Parathyroid adenoma (tissue), 2 donors: ENCODE measurements around the gene PLCH2.

Source experiments
- H2AFZ ChIP-seq: fragments of 300-600 bp; sonication (generic); one replicate; pipeline ENCODE4 v1.7.0; 2017; ENCODE audit warnings: antibody characterized with exemption, mild to moderate bottlenecking
- H3K27ac ChIP-seq: fragments of 300-600 bp; sonication (generic); one replicate; pipeline ENCODE4 v1.7.0; 2017
- H3K27me3 ChIP-seq: fragments of 300-600 bp; sonication (generic); one replicate; pipeline ENCODE4 v1.7.0; 2017; ENCODE audit warnings: low read length; ENCODE audit not compliant: control insufficient read depth, insufficient read depth
- H3K36me3 ChIP-seq: fragments of 300-600 bp; sonication (generic); one replicate; pipeline ENCODE4 v1.7.0; 2017; ENCODE audit warnings: low read length; ENCODE audit not compliant: control insufficient read depth, insufficient read depth
- H3K4me1 ChIP-seq: fragments of 300-600 bp; sonication (generic); one replicate; pipeline ENCODE4 v1.7.0; 2017; ENCODE audit warnings: control low read depth
- H3K4me2 ChIP-seq: fragments of 300-600 bp; sonication (generic); one replicate; pipeline ENCODE4 v1.7.0; 2017; ENCODE audit warnings: low read length
- H3K4me3 ChIP-seq: fragments of 300-600 bp; sonication (generic); one replicate; pipeline ENCODE4 v1.7.0; 2017; ENCODE audit warnings: low read depth, low read length
- H3K79me2 ChIP-seq: fragments of 300-600 bp; sonication (generic); one replicate; pipeline ENCODE4 v1.7.0; 2017; ENCODE audit warnings: control low read depth
- H3K9ac ChIP-seq: fragments of 300-600 bp; sonication (generic); one replicate; pipeline ENCODE4 v1.7.0; 2017; ENCODE audit warnings: mild to moderate bottlenecking
- H3K9me3 ChIP-seq: fragments of 300-600 bp; sonication (generic); one replicate; pipeline ENCODE4 v1.7.0; 2017; ENCODE audit warnings: low read length; ENCODE audit not compliant: control insufficient read depth
- CTCF ChIP-seq: fragments of 300-600 bp; sonication (generic); IDR thresholded peaks from one replicate; pipeline ENCODE4 v1.7.0; 2017; ENCODE audit warnings: antibody characterized with exemption, mild to moderate bottlenecking
- donor health status: primary hyperparathyroidism.

Gene PLCH2

GRCh38 chr1:2494323-2494693 is 18.2 kb downstream of the PLCH2 start:
- Histone ChIP-seq H3K4me1 (no peaks in the 10 kb centered on the region), H2AFZ (no peak overlapping the region), H3K4me3 (no peak overlapping the region), H3K9me3 (no peaks in the 10 kb centered on the region), H3K4me2 (no peak overlapping the region), H3K36me3 (no peaks in the 10 kb centered on the region), H3K9ac (no peak overlapping the region), H3K79me2 (no peaks in the 10 kb centered on the region), H3K27ac (no peak overlapping the region), H3K27me3 (no peaks in the 10 kb centered on the region)
- no peak for TF ChIP-seq CTCF

GRCh38 chr1:2495026-2495425 is 18.9 kb downstream of the PLCH2 start:
- H3K36me3 ChIP-seq: no peaks in the 10 kb centered on the region
- H3K27me3 ChIP-seq: no peaks in the 10 kb centered on the region
- H2AFZ ChIP-seq: no peak overlapping the region
- H3K4me1 ChIP-seq: no peaks in the 10 kb centered on the region
- no peak overlapping the region for H3K4me2 ChIP-seq
- H3K79me2 ChIP-seq: no peaks in the 10 kb centered on the region
- H3K4me3 ChIP-seq: no peak overlapping the region
- no peak overlapping the region for H3K9ac ChIP-seq
- TF ChIP-seq CTCF: no peak
- H3K9me3 ChIP-seq: no peaks in the 10 kb centered on the region
- H3K27ac ChIP-seq: no peak overlapping the region

- Histone ChIP-seq H3K4me2 (no peak overlapping the region), H3K79me2 (no peaks in the 10 kb centered on the region), H3K9me3 (no peaks in the 10 kb centered on the region), H3K4me3 (no peak overlapping the region), H3K9ac (no peak overlapping the region), H3K36me3 (no peaks in the 10 kb centered on the region), H3K27me3 (no peaks in the 10 kb centered on the region), H3K4me1 (no peaks in the 10 kb centered on the region), H3K27ac (no peak overlapping the region), H2AFZ (no peak overlapping the region)
- no peak for TF ChIP-seq CTCF
Measured at GRCh38 chr1:2495546-2495945, 19.5 kb downstream of the PLCH2 start.

- no peak for TF ChIP-seq CTCF
- Histone ChIP-seq H3K27ac (no peak overlapping the region), H3K9ac (no peak overlapping the region), H3K36me3 (no peaks in the 10 kb centered on the region), H3K27me3 (no peaks in the 10 kb centered on the region), H3K79me2 (no peaks in the 10 kb centered on the region), H2AFZ (no peak overlapping the region), H3K9me3 (no peaks in the 10 kb centered on the region), H3K4me1 (no peaks in the 10 kb centered on the region), H3K4me3 (no peak overlapping the region), H3K4me2 (no peak overlapping the region)
Measured at GRCh38 chr1:2496087-2496622, 20.1 kb downstream of the PLCH2 start.

GRCh38 chr1:2496746-2497145 is 20.7 kb downstream of the PLCH2 start:
- no peaks in the 10 kb centered on the region for H3K79me2 ChIP-seq
- H3K4me1 ChIP-seq: no peaks in the 10 kb centered on the region
- H3K4me3 ChIP-seq: no peak overlapping the region
- H3K27ac ChIP-seq: no peak overlapping the region
- H3K9ac ChIP-seq: no peak overlapping the region
- H3K27me3 ChIP-seq: no peaks in the 10 kb centered on the region
- H3K9me3 ChIP-seq: no peaks in the 10 kb centered on the region
- H2AFZ ChIP-seq: no peak overlapping the region
- no peaks in the 10 kb centered on the region for H3K36me3 ChIP-seq
- no peak overlapping the region for H3K4me2 ChIP-seq
- TF ChIP-seq CTCF: no peak
